ENCODE measurements around the gene SSH2. TPM values are rescaled to one million over a fixed set of nuclear protein-coding genes. Genes with fewer than 3 reads are reported as not detected.
"Not testable (repeated sequence)": the region's sequence is repeated elsewhere in the genome, so short reads cannot be mapped to it uniquely, and the experiment has no call there.

SSH2 gene
- total RNA-seq, 2 donors from 2014 or later = 36.1 to 36.8 TPM

DNA sequence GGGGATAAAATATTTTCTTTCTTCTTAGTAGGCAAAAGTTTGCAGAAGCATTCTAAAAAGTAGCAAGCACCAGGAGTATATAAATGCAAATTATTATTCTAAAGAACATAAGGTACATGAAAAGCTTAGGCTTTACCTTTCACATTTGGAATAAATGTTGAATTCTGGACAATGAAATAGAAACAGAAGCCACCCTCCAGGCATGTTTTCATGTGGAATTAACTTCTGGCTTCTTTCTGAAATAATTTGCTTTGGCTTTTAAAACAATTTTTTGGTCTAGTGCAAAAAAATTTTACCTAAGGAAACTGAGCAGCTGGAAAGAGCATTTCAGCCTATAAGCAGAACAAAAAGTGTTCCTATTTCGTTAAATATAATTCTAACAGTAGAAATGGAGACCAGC is 197.8 kb downstream of the SSH2 start:
- no peaks in the 10 kb centered on the region for H3K9me3 ChIP-seq
- TF ChIP-seq, protein P1, sequence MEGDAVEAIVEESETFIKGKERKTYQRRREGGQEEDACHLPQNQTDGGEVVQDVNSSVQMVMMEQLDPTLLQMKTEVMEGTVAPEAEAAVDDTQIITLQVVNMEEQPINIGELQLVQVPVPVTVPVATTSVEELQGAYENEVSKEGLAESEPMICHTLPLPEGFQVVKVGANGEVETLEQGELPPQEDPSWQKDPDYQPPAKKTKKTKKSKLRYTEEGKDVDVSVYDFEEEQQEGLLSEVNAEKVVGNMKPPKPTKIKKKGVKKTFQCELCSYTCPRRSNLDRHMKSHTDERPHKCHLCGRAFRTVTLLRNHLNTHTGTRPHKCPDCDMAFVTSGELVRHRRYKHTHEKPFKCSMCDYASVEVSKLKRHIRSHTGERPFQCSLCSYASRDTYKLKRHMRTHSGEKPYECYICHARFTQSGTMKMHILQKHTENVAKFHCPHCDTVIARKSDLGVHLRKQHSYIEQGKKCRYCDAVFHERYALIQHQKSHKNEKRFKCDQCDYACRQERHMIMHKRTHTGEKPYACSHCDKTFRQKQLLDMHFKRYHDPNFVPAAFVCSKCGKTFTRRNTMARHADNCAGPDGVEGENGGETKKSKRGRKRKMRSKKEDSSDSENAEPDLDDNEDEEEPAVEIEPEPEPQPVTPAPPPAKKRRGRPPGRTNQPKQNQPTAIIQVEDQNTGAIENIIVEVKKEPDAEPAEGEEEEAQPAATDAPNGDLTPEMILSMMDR (IDR thresholded peaks at IDR 0.05) = no peak
- peak overlapping the region; percentile 46 to 83 for H3K27ac ChIP-seq
- DNase-seq (ENCODE audit: low spot score) = no peak
- H3K4me3 ChIP-seq = no peak overlapping the region
- H3K36me3 ChIP-seq = no peaks in the 10 kb centered on the region
- peaks cover 0 to 13% of the 10 kb centered on the region in 2 donors for H3K4me1 ChIP-seq
- H3K27me3 ChIP-seq = no peaks in the 10 kb centered on the region

DNA sequence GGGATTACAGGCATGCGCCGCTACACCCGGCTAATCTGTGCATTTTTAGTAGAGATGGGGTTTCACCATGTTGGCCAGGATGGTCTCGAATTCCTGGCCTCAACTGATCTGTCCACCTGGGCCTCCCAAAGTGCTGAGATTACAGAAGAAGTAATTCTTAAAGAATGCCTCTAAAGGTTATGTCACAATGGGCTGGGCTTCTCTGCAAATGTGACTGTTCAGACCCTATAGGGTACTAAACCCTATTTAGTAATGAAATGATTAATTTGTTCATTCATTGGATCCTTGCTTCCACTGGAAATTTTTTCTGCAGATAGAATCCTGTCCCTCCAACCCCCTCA is 198.5 kb downstream of the SSH2 start:
- no peaks in the 10 kb centered on the region for H3K27me3 ChIP-seq
- peaks cover 0 to 20% of the 10 kb centered on the region in 2 donors for H3K4me1 ChIP-seq
- DNase-seq (ENCODE audit: low spot score) = no peak
- H3K9me3 ChIP-seq = no peaks in the 10 kb centered on the region
- H3K4me3 ChIP-seq = no peak overlapping the region
- peak overlapping the region; percentile 18 to 83 for H3K27ac ChIP-seq
- no peaks in the 10 kb centered on the region for H3K36me3 ChIP-seq
- TF ChIP-seq, protein P1 (IDR thresholded peaks at IDR 0.05) = no peak

DNA sequence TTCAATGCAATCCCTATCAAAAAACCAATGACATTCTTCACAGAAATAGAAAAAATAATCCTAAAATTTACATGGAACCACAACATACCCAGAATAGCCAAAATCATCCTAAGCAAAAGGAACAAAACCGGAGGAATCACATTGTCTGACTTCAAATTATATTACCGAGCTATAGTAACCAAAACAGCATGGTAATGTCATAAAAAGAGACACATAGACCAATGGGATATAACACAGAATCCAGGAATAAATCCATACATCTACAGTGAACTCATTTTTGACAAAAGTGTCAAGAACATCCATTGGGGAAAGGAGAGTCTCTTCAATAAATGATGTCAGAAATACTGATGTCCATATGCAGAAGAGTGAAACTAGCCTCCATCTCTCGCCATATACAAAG is 201.5 kb downstream of the SSH2 start:
- Histone ChIP-seq H3K4me3 (no peak overlapping the region), H3K9me3 (no peaks in the 10 kb centered on the region), H3K4me1 (peaks cover 0 to 27% of the 10 kb centered on the region in 2 donors), H3K36me3 (no peaks in the 10 kb centered on the region), H3K27ac (no peak overlapping the region), H3K27me3 (no peaks in the 10 kb centered on the region)
- DNase-seq (ENCODE audit: low spot score) = no peak
- TF ChIP-seq, protein P1 (IDR thresholded peaks at IDR 0.05) = no peak

DNA sequence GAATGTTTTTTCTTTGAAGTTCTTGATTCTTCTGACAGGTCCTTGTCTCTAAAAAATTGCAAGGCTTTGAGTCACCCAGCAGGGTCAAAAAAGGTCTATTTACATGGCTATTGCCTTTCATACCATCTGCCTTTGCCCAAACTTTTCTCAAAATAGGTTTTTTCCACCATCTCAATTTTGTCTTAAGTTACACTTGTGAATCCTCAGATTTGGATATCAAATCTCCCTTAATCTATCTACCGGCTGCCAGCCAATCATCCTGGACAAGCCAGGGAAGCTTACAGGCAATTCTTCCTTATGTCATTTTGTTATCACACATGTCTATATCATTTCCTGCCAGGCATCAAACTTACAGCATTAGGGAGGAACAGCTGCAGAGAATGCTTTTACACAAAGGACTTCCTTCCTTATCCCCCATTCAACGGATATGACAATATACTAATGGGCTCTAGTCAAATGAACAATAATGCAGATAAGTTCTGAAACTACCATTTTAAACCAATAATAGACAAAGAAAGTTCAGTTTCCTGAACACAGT is 203.2 kb downstream of the SSH2 start:
- Histone ChIP-seq H3K4me1 (peaks cover 0 to 34% of the 10 kb centered on the region in 2 donors), H3K4me3 (no peak overlapping the region), H3K9me3 (no peaks in the 10 kb centered on the region), H3K27ac (peak overlapping the region; percentile 33 to 51), H3K27me3 (no peaks in the 10 kb centered on the region), H3K36me3 (no peaks in the 10 kb centered on the region)
- DNase-seq (ENCODE audit: low spot score) = no peak
- TF ChIP-seq, protein P1 (IDR thresholded peaks at IDR 0.05) = no peak

DNA sequence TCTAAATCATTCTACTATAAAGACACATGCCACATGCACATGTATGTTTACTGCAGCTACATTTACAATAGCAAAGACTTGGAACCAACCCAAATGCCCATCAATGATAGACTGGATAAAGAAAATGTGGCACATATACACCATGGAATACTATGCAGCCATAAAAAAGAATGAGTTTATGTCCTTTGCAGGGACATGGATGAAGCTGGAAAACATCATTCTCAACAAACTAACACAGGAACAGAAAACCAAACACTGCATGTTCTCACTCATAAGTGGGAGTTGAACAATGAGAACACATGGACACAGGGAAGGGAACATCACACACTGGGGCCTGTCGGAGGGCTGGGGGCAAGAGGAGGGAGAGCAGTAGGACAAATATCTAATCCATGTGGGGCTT is 204.6 kb downstream of the SSH2 start:
- H3K27me3 ChIP-seq; H3K27ac ChIP-seq; DNase-seq (ENCODE audit: low spot score); H3K9me3 ChIP-seq; H3K36me3 ChIP-seq; H3K4me3 ChIP-seq: not testable (repeated sequence)
- H3K4me1 ChIP-seq = peaks cover 0 to 48% of the 10 kb centered on the region in 2 donors

DNA sequence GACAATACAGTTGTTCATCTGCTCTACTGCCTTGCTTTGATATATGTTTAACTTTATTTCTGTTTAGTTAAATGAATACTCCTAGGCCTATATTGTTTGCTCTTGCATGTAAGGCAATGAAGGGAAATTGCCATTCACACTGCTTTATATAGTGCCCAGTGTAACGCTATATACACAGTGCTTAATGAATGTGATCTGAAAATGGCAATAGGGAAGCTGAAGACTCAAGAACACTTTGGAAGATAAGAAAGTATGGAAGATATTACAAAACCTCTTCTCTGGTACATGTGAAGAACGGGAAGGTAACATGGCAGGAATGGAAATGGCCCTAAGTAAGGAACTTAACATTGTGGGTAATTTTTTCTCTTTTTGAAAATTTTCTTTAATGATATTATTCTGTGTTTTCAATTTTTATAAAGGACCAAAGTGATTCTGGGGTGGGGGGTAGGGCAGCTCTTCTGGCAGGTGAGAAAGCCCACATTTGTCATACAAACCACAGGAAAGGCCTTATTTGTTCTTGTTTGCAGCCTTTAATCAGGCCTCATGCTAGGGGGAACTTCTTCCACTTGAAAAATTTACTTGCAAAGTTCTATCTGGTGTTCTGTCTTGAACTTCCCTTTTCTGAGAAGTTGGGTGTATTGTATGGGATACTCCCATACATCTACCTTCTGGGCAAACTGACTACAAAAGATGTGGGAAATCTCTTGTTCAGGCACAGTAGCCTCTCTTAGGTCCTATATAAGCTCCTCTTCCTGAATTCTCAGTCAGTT is 206.6 kb downstream of the SSH2 start:
- no peaks in the 10 kb centered on the region for H3K36me3 ChIP-seq
- H3K9me3 ChIP-seq = no peaks in the 10 kb centered on the region
- H3K4me3 ChIP-seq = no peak overlapping the region
- H3K27ac ChIP-seq = peak overlapping the region; percentile 80 to 86
- DNase-seq (ENCODE audit: low spot score) = no peak
- TF ChIP-seq, protein P1 (IDR thresholded peaks at IDR 0.05) = no peak
- H3K4me1 ChIP-seq = peaks cover 0 to 51% of the 10 kb centered on the region in 2 donors
- no peaks in the 10 kb centered on the region for H3K27me3 ChIP-seq

Measured in right atrium auricular region (tissue), 2 donors.